ENCODE measurements around the gene SRRM4. TPM values are rescaled to one million over a fixed set of nuclear protein-coding genes. Genes with fewer than 3 reads are reported as not detected.

The SRRM4 gene
- total and polyA plus RNA-seq, 2 experiments from 2014 or later: 0.53 to 0.63 TPM

GRCh38 chr12:118982984-118983761 lies 1.8 kb downstream of the SRRM4 start:
- Histone ChIP-seq H3K27ac (ENCODE audit: low read depth) (no peak overlapping the region), H3K4me1 (ENCODE audit: insufficient read depth) (0 out of 2 replicates have a peak, but pooled peaks cover 3% of the 10 kb centered on the region), H2AFZ (no peak overlapping the region), H3F3A (replicated peaks; ENCODE audit: low read depth) (no peaks in the 10 kb centered on the region), H3K79me2 (replicated peaks; ENCODE audit: insufficient read depth) (no peaks in the 10 kb centered on the region), H3K36me3 (ENCODE audit: insufficient read depth) (no peaks in the 10 kb centered on the region), H3K27me3 (ENCODE audit: insufficient read depth) (peaks cover 26% of the 10 kb centered on the region), H3K4me2 (no peak overlapping the region; the same call in 1 of the 2 replicates), H4K20me1 (replicated peaks; ENCODE audit: insufficient read depth) (no peaks in the 10 kb centered on the region), H3K4me3 (no peak overlapping the region), H3K9me2 (ENCODE audit: insufficient read depth) (no peaks in the 10 kb centered on the region)
- Mint-ChIP-seq H3K36me3 (ENCODE audit: low read depth) (no peaks in the 10 kb centered on the region), H3K27me3 (ENCODE audit: insufficient read depth, low read depth, poor library complexity) (peaks cover 19% of the 10 kb centered on the region), H3K4me3 (peak overlapping the region; percentile 89), H3K9me3 (no peaks in the 10 kb centered on the region), H3K27ac (no peak overlapping the region), H3K4me1 (peaks cover 30% of the 10 kb centered on the region)
- DNase-seq (ENCODE audit: low spot score): no peak
- TF ChIP-seq CTCF (conservative IDR thresholded peaks at IDR 0.05; ENCODE audit: low read depth in 2 of 2) (peak in 1 of 2 experiments; percentile 33; a peak in 2 of 4 replicates), POLR2AphosphoS5 (IDR thresholded peaks at IDR 0.05; ENCODE audit: low read depth) (no peak)
- no peak for ATAC-seq

- Histone ChIP-seq H3K9me2 (ENCODE audit: insufficient read depth) (no peaks in the 10 kb centered on the region), H3K4me2 (no peak overlapping the region), H3K36me3 (ENCODE audit: insufficient read depth) (no peaks in the 10 kb centered on the region), H4K20me1 (replicated peaks; ENCODE audit: insufficient read depth) (no peaks in the 10 kb centered on the region), H2AFZ (no peak overlapping the region), H3F3A (replicated peaks; ENCODE audit: low read depth) (no peaks in the 10 kb centered on the region), H3K79me2 (replicated peaks; ENCODE audit: insufficient read depth) (no peaks in the 10 kb centered on the region), H3K4me1 (ENCODE audit: insufficient read depth) (0 out of 2 replicates have a peak, but pooled peaks cover 3% of the 10 kb centered on the region), H3K4me3 (no peak overlapping the region), H3K27ac (ENCODE audit: low read depth) (no peak overlapping the region), H3K27me3 (ENCODE audit: insufficient read depth) (peaks cover 26% of the 10 kb centered on the region)
- Mint-ChIP-seq H3K4me3 (no peak overlapping the region), H3K27me3 (ENCODE audit: insufficient read depth, low read depth, poor library complexity) (peaks cover 19% of the 10 kb centered on the region), H3K36me3 (ENCODE audit: low read depth) (no peaks in the 10 kb centered on the region), H3K27ac (no peak overlapping the region), H3K4me1 (peaks cover 30% of the 10 kb centered on the region), H3K9me3 (no peaks in the 10 kb centered on the region)
- ATAC-seq (no peak), DNase-seq (ENCODE audit: low spot score) (no peak)
- TF ChIP-seq ZNF114 (CRISPR knock-in tag; IDR thresholded peaks at IDR 0.05): no peak
- TF ChIP-seq EZH2phosphoT487 (IDR thresholded peaks at IDR 0.05; ENCODE audit: unreplicated experiment): no peak
- no peak for TF ChIP-seq STAT1 (IDR thresholded peaks at IDR 0.05; ENCODE audit: unreplicated experiment)
- TF ChIP-seq EZH2 (IDR thresholded peaks at IDR 0.05; ENCODE audit: low read depth, unreplicated experiment): no peak
- no peak for TF ChIP-seq NANOG (IDR thresholded peaks at IDR 0.05; ENCODE audit: borderline replicate concordance)
- no peak for TF ChIP-seq CTCF (conservative IDR thresholded peaks at IDR 0.05; ENCODE audit: low read depth in 2 of 2)
- TF ChIP-seq ZNF462 (CRISPR knock-in tag; IDR thresholded peaks at IDR 0.05): no peak
- TF ChIP-seq CREB1 (CRISPR knock-in tag; IDR thresholded peaks at IDR 0.05; ENCODE audit: low read depth): no peak
Measured at GRCh38 chr12:118984161-118984943, 3.0 kb downstream of the SRRM4 start.
